ENCODE measurements around the gene U2AF2. TPM values are rescaled to one million over a fixed set of nuclear protein-coding genes. Genes with fewer than 3 reads are reported as not detected.

The U2AF2 gene
- total and polyA plus RNA-seq, 2 of the 8 experiments (the other 6 are each of a cell fraction or from before 2014, with no cell fraction given) = 162 to 252 TPM

- H2AK5ac ChIP-seq (ENCODE audit: low read depth, low read length) = no peak overlapping the region
- no peak overlapping the region for H3K4me2 ChIP-seq (ENCODE audit: insufficient read depth in 1 of 2, low read depth in 2 of 2, low read length in 2 of 2)
- DNase-seq (ENCODE audit: low read depth in 1 of 2, low spot score in 2 of 2) (no peak), FAIRE-seq (no peak)
- H3K27ac ChIP-seq (ENCODE audit: low read depth, low read length) = no peak overlapping the region
- TF ChIP-seq YY1 (IDR thresholded peaks at IDR 0.05; ENCODE audit: low read depth, low read length) = no peak
- no peak for TF ChIP-seq SP2 (IDR thresholded peaks at IDR 0.05; ENCODE audit: low read length)
- no peak for TF ChIP-seq CHD1 (IDR thresholded peaks at IDR 0.05; ENCODE audit: low read depth, low read length)
- no peak for TF ChIP-seq JUN (IDR thresholded peaks at IDR 0.05; ENCODE audit: low read depth, low read length)
- TF ChIP-seq ASH2L (IDR thresholded peaks at IDR 0.05; ENCODE audit: low read length) = no peak
- TF ChIP-seq KDM5A (IDR thresholded peaks at IDR 0.05; ENCODE audit: low read length) = no peak
- TF ChIP-seq BRCA1 (IDR thresholded peaks at IDR 0.05; ENCODE audit: low read depth, low read length) = no peak
- no peak for TF ChIP-seq PHF8 (conservative IDR thresholded peaks at IDR 0.05; ENCODE audit: low read depth, low read length)
- TF ChIP-seq HDAC6 (IDR thresholded peaks at IDR 0.05; ENCODE audit: low read depth, low read length) = no peak
- no peak for TF ChIP-seq ATF3 (IDR thresholded peaks at IDR 0.05; ENCODE audit: insufficient read depth, low read depth, low read length)
- no peak for TF ChIP-seq POLR2A (IDR thresholded peaks at IDR 0.05; ENCODE audit: control extremely low read depth in 1 of 2, low read depth in 2 of 2, low read length in 2 of 2)
- no peak for TF ChIP-seq CBX5 (IDR thresholded peaks at IDR 0.05; ENCODE audit: low read depth, low read length)
- no peak; the same call in 1 of the 2 replicates for TF ChIP-seq POLR2AphosphoS5 (IDR thresholded peaks at IDR 0.05; ENCODE audit: low read depth, low read length)
- peaks cover 15% of the 10 kb centered on the region for H3K79me1 ChIP-seq (ENCODE audit: low read depth, low read length)
- H3K23me2 ChIP-seq (ENCODE audit: low read depth, low read length) = no peaks in the 10 kb centered on the region
- no peak overlapping the region for H3K14ac ChIP-seq (ENCODE audit: insufficient read length)
- no peak overlapping the region for H2BK20ac ChIP-seq (ENCODE audit: low read length)
- ChIA-PET CTCF (ENCODE audit: partially characterized antibody) (interaction anchor here (1.1 kb wide), 1 partner anchor 14 kb away, joined by 3 read pairs; no protein-coding TSS in a partner anchor), POLR2A (ENCODE audit: partially characterized antibody) (interaction anchor here (1.0 to 7.1 kb wide), 4 partner anchors 9 to 27 kb away, joined by 3 to 75 read pairs (median 4); no protein-coding TSS in a partner anchor)
- H4K8ac ChIP-seq (ENCODE audit: extremely low read depth, insufficient read depth, low read length) = no peak overlapping the region
- no peak overlapping the region for H2BK5ac ChIP-seq (ENCODE audit: low read depth, low read length)
- H3K4me1 ChIP-seq (replicated peaks in 1 of 4; ENCODE audit: control insufficient read depth in 3 of 4, insufficient read depth in 4 of 4, low read length in 3 of 4) = peaks cover 0 to 5% (median 2%) of the 10 kb centered on the region in 4 experiments; a peak in 5 of 7 replicates
- H3K4ac ChIP-seq (replicated peaks; ENCODE audit: insufficient read length, low read depth, low read length) = no peak overlapping the region
- peaks cover 7 to 70% of the 10 kb centered on the region in 2 experiments; a peak in 3 of 4 replicates for H3K79me2 ChIP-seq (ENCODE audit: control insufficient read depth in 1 of 2, insufficient read depth in 2 of 2, low read length in 2 of 2)
- no peak overlapping the region for H2AFZ ChIP-seq (ENCODE audit: low read length)
- H4K5ac ChIP-seq (ENCODE audit: insufficient read length, low read depth, low read length) = no peak overlapping the region
- no peak overlapping the region for H2BK15ac ChIP-seq (ENCODE audit: low read length)
- no peaks in the 10 kb centered on the region for H3K9me3 ChIP-seq (ENCODE audit: insufficient read depth in 2 of 2, low read depth in 1 of 2, low read length in 1 of 2)
- H2BK12ac ChIP-seq (ENCODE audit: low read depth, low read length) = no peak overlapping the region
- no peak overlapping the region for H2BK120ac ChIP-seq (replicated peaks; ENCODE audit: low read depth, low read length)
- no peaks in the 10 kb centered on the region for H3K27me3 ChIP-seq (replicated peaks in 1 of 4; ENCODE audit: control insufficient read depth in 3 of 4, extremely low read depth in 1 of 4, insufficient read depth in 3 of 4, low read length in 3 of 4)
- H3K18ac ChIP-seq (ENCODE audit: extremely low read depth, low read length) = no peak overlapping the region
- H3K56ac ChIP-seq (replicated peaks; ENCODE audit: insufficient read length, low read depth, low read length) = no peak overlapping the region
- H3K9ac ChIP-seq (replicated peaks in 1 of 4; ENCODE audit: extremely low read depth in 1 of 4, low read depth in 3 of 4, low read length in 3 of 4) = no peak overlapping the region
- 98% methylated on average over 4 of the region's 4 CpGs; no CpG with 5 or more reads in 1 of the 2 experiments for WGBS, 2 experiments (ENCODE audit: extremely low coverage in 1 of 2, insufficient coverage in 1 of 2, insufficient read length in 1 of 2, insufficient replicate concordance in 2 of 2, low coverage in 1 of 2, low lambda C conversion rate in 2 of 2, missing lambda C conversion rate in 1 of 2)
- no peak overlapping the region for H3K23ac ChIP-seq (ENCODE audit: insufficient read length)
- H4K91ac ChIP-seq (replicated peaks; ENCODE audit: insufficient read length, low read length) = no peak overlapping the region
- H4K20me1 ChIP-seq (replicated peaks in 1 of 2; ENCODE audit: control insufficient read depth in 1 of 2, insufficient read depth in 2 of 2, low read length in 2 of 2) = peaks cover 43 to 56% of the 10 kb centered on the region in 2 experiments
- no peak overlapping the region for H3K4me3 ChIP-seq (ENCODE audit: extremely low read depth in 1 of 4, insufficient read depth in 2 of 4, low read depth in 3 of 4, low read length in 4 of 4)
- peaks cover 54 to 71% (median 63%) of the 10 kb centered on the region in 4 experiments for H3K36me3 ChIP-seq (ENCODE audit: control insufficient read depth in 2 of 4, insufficient read depth in 4 of 4, low read length in 3 of 4)
These were observed 12.2 kb downstream of the U2AF2 start for GRCh38 chr19:55667006-55667381.

Measured in H1 (cell line).